ENCODE data around the gene ASTN2. TPM values are rescaled to one million over a fixed set of nuclear protein-coding genes. Genes with fewer than 3 reads are reported as not detected.

Gene ASTN2
- total RNA-seq, 2 donors from 2014 or later = 16.8 to 31.3 TPM

GRCh38 chr9:116616304-116616914 is 798.4 kb downstream of the ASTN2 start:
- ATAC-seq = no peak
- no peak for DNase-seq
- intact Hi-C loops (cut with DNase I) = no loop called here

GRCh38 chr9:116608064-116608463 is 806.8 kb downstream of the ASTN2 start:
- no peak for DNase-seq
- ATAC-seq = no peak
- intact Hi-C loops (cut with DNase I) = no loop called here

DNA sequence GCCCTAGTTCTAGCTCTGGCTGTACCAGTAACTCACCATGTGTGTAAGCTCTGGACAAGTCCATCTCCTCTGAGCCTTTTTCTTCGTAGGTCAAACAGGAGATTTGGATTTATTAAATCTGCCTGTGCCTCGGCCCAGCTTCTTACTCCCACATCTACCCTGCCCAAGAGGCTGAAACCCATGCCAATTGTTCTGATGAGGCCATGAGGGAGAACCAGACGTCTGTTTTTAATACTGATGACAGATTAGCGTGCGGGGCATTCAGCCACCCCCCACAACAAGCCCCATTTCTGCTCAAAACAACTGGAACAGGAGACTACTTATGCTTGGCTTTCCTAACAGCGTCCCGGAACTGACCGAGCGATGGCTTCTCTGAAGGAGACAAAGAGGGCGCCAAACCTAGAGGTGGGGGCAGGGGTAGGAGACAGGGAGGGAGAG is 808.9 kb downstream of the ASTN2 start:
- DNase-seq (peak; percentile 58), ATAC-seq (peak; percentile 86 to 92)
- intact Hi-C loops (cut with DNase I) = no loop called here

GRCh38 chr9:116605060-116605459 is 809.8 kb downstream of the ASTN2 start:
- ATAC-seq (peak in 1 of 2 donors; percentile 16), DNase-seq (no peak)

GRCh38 chr9:116604251-116604650 is 810.6 kb downstream of the ASTN2 start:
- intact Hi-C loops (cut with DNase I) = no loop called here
- ATAC-seq (no peak), DNase-seq (no peak)

More at GRCh38 chr9:116605060-116605459, 809.8 kb downstream of the ASTN2 start:
- intact Hi-C loops (cut with DNase I) = no loop called here

DNA sequence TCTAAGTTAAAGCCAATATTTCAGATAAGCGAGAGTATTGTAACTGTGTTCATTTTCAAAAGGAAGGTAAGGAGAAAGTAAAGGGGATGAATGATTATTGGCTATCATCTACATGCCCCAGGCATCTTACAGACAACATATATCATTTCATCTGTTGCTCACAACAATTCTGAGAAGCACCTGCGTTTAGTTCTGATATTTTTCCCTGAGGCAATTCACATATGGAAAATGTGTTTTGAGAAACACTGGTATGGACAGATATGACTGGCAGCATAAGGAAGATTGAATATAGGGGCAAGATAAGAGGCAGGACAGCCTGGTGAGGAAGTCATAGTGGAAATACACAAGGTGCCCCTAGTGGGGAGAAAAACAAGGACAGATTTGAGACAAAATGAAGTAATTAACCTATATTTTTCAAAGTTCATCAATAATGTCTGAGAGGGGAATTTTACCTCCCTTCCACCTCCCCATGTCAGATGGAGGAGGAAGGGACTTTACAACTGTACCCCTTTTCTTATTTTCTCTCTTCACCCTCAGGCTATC is 815.4 kb downstream of the ASTN2 start:
- intact Hi-C loops (cut with DNase I) = no loop called here
- DNase-seq (no peak), ATAC-seq (no peak)

- DNase-seq (no peak), ATAC-seq (no peak)
- intact Hi-C loops (cut with DNase I) = no loop called here
Measured at GRCh38 chr9:116596646-116597045, 818.2 kb downstream of the ASTN2 start.

DNA sequence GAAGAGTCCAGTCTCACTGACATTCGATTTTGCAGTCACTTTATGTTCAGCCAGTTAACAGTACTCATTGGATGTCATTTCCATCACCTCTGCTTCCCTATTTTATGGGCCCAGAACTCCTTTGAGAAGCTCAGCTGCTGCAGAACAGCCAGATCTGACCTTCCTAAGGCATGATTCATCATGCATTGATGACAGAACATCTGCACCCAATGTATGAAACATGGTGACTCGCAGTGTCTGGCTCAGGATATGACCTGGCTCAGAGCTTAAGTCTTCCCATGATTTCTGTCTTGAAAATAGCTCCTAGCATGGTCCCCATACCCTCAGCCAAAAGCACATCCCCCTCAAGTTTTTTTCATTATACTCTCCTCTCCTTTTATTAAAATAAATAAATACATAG is 820.3 kb downstream of the ASTN2 start:
- intact Hi-C loops (cut with DNase I) = no loop called here
- DNase-seq (no peak), ATAC-seq (peak in 1 of 2 donors; percentile 95)

DNA sequence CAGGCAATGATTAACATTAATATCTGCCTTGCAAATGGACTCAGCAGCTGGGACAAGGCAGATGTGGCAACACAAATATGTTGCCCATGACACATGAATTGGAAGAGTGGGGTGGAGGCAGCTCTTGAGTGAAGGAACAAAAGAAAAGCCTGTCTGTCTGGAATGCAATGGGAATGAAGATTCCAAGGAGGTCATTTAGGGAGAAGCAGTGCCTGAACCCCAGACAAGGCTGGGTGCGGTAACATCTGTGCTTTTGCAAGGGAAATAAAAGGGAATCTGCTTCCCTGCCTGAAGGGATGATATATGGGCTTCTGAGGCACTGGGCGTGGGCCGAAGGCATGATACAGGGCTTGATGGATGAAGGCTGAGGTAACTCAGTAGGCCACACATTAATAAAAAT is 821.9 kb downstream of the ASTN2 start:
- intact Hi-C loops (cut with DNase I) = no loop called here
- DNase-seq (no peak), ATAC-seq (peak in 1 of 2 donors; percentile 17)

GRCh38 chr9:116589392-116590354 is 825.2 kb downstream of the ASTN2 start:
- ATAC-seq (no peak), DNase-seq (no peak)
- intact Hi-C loops (cut with DNase I) = no loop called here

GRCh38 chr9:116587919-116588318 is 826.9 kb downstream of the ASTN2 start:
- ATAC-seq = no peak
- no peak for DNase-seq
- intact Hi-C loops (cut with DNase I) = no loop called here

GRCh38 chr9:116585896-116586295 is 829.0 kb downstream of the ASTN2 start:
- ATAC-seq (no peak), DNase-seq (no peak)
- intact Hi-C loops (cut with DNase I) = no loop called here

GRCh38 chr9:116585204-116585603 is 829.7 kb downstream of the ASTN2 start:
- no peak for ATAC-seq
- no peak for DNase-seq
- intact Hi-C loops (cut with DNase I) = no loop called here

DNA sequence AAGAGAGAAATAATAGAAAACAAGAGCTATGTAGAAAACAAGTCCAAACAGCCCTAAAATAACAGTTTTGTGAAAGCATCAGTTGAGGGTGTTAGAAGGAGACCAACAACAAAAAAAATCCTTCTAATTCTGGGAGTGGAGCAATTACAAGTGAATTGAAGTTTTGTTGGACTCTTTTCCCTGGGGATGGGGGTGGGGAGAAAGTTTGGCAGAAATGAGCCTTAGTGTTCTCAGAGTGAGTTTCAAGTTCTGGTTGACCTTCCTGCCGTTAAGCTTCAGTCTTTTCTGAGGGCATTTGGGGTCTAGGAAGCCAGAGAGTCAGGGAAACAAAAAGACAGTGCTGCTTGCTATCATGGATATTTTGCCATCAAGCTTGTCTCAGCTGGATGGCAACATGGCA is 834.0 kb downstream of the ASTN2 start:
- DNase-seq = peak; percentile 44
- ATAC-seq = peak; percentile 26 to 63

GRCh38 chr9:116576386-116576785 is 838.5 kb downstream of the ASTN2 start:
- DNase-seq (no peak), ATAC-seq (no peak)
- intact Hi-C loops (cut with DNase I) = loop anchor here (5.0 to 10.0 kb wide), 3 partner anchors 71 to 422 kb away; partner anchors contain the start of gene PAPPA (in 1 of the 2)

More for the DNA sequence above, 834.0 kb downstream of the ASTN2 start:
- intact Hi-C loops (cut with DNase I) = no loop called here

DNA sequence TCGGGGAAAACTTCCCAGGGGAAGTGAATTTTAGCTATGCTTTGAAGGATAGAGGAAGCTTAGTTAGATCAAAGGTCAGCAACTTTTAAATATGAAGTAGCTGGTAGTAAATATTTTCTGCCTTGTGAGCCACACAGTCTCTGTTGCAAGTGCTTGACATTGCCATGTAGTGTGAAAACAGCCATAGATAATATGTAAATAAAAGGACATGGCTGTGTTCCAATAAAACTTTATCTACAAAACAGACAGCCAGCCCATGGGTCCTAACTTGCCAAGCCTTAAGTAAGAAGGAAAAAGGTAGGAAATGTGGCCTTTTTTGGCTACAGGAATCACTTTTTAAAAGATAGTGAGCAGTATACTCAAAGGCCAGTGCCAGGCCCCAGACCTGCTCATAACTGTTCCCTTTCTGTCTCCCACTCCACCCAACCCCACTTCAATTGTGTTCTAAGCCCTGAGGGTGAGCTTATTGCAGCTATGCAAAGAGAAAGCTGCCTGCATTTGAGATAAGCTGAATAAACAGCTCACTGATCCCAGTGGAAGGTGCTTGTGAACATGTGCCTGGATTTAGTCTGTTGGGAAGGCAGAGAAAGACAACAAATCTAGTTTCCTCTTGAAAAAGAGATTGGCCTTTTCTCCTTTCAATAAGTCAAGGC is 840.7 kb downstream of the ASTN2 start:
- intact Hi-C loops (cut with DNase I) = loop anchor here (5.0 to 10.0 kb wide), 3 partner anchors 209 to 982 kb away; partner anchors contain the start of gene PAPPA (in 1 of the 2)
- DNase-seq (no peak), ATAC-seq (peak in 1 of 2 donors; percentile 22)

DNA sequence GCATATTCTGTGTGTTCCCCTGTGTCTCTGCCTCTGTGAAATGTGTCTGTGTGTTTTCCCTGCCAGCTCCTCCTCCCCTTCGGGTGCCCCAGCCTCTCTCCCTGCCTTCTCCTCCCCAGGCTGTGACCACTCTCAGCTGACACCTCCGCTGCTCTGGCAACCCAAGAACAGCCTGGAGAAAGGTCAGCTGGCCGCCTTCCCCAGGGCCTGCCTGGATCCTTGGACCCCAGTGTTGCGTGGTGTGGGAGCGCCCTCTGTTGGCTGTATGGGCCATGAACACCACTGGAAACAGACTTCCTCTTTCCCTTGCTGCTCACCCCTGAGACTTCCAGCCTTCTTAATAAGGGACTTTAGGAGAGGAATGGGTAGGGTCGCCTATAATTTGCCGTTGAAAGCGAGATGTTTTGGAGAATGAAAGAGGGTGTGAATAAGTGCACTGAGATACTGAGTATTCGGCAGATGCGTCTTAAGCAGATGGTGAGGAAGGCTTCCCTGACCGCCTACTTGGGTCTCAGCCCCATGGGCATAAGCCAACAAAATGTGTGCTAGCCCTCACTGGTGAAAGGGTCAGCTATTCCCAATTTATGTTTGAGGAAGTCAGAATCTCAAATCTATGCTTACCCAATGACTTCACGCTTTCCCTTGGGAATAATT is 842.6 kb downstream of the ASTN2 start:
- DNase-seq = peak; percentile 93
- peak; percentile 97 to 99 for ATAC-seq
- intact Hi-C loops (cut with DNase I) = loop anchor here (2.0 to 10.0 kb wide), 4 partner anchors 207 to 980 kb away; partner anchors contain the start of gene PAPPA (in 1 of the 2)

- DNase-seq (no peak), ATAC-seq (no peak)
- intact Hi-C loops (cut with DNase I) = loop anchor here in 1 of 2 donors (5.0 kb wide), 1 partner anchor 72 kb away; no protein-coding TSS in a partner anchor
Measured at GRCh38 chr9:116569111-116569510, 845.7 kb downstream of the ASTN2 start.

All from left cardiac atrium (tissue), 4 donors.